ENCODE data around the gene NUDT3.
"Not testable (repeated sequence)": the region's sequence is repeated elsewhere in the genome, so short reads cannot be mapped to it uniquely, and the experiment has no call there.

NUDT3 gene

GRCh38 chr6:34247481-34248197 lies 144.8 kb downstream of the NUDT3 start:
- no peak for DNase-seq

- DNase-seq: no peak
Observed at GRCh38 chr6:34246563-34247391, 145.7 kb downstream of the NUDT3 start.

GRCh38 chr6:34246249-34246562 lies 146.3 kb downstream of the NUDT3 start:
- DNase-seq: no peak

GRCh38 chr6:34245761-34246140 lies 146.7 kb downstream of the NUDT3 start:
- not testable (repeated sequence) for DNase-seq

GRCh38 chr6:34245032-34245760 lies 147.3 kb downstream of the NUDT3 start:
- not testable (repeated sequence) for DNase-seq

- no peak for DNase-seq
Observed at GRCh38 chr6:34243901-34244884, 148.3 kb downstream of the NUDT3 start.

- DNase-seq: no peak
Observed at GRCh38 chr6:34243131-34243771, 149.2 kb downstream of the NUDT3 start.

- no peak for DNase-seq
Observed at GRCh38 chr6:34242252-34243130, 150.0 kb downstream of the NUDT3 start.

- no peak for DNase-seq
Observed at GRCh38 chr6:34241351-34242215, 150.9 kb downstream of the NUDT3 start.

- no peak for DNase-seq
Observed at GRCh38 chr6:34240329-34241248, 151.9 kb downstream of the NUDT3 start.

GRCh38 chr6:34239893-34240292 lies 152.6 kb downstream of the NUDT3 start:
- DNase-seq: no peak

- no peak for DNase-seq
Observed at GRCh38 chr6:34239500-34239825, 153.0 kb downstream of the NUDT3 start.

GRCh38 chr6:34238585-34239499 lies 153.6 kb downstream of the NUDT3 start:
- no peak for DNase-seq

- DNase-seq: no peak
Observed at GRCh38 chr6:34237722-34238584, 154.5 kb downstream of the NUDT3 start.

GRCh38 chr6:34237316-34237721 lies 155.2 kb downstream of the NUDT3 start:
- no peak for DNase-seq

- DNase-seq: peak; percentile 75
Observed at GRCh38 chr6:34236443-34237315, 155.8 kb downstream of the NUDT3 start, which contains the start of gene HMGA1. HMGA1 (plus strand) TSS chr6:34236873; CDS start chr6:34240781, 3,908 bp downstream.
